Panc1 (cell line): ENCODE measurements around the gene CMIP. TPM values are rescaled to one million over a fixed set of nuclear protein-coding genes. Genes with fewer than 3 reads are reported as not detected.

Experiments
- ATAC-seq: fragments of 200-7000 bp; cut with Tn5 transposase; 2 replicates; pipeline ENCODE4 v1.9.1; 2020; ENCODE audit warnings: mild to moderate bottlenecking, moderate library complexity
- BruUV-seq: library from RNA; stranded (reverse); fragments of 400-500 nt; replicated peaks from 2 replicates; lab custom pipeline; 2021; lab: Mats Ljungman, UMichigan
- CTCF ChIA-PET: fragments of 300-600 bp; sonication (Branson Sonifier 250); formaldehyde crosslinking; loops from one replicate; lab custom pipeline; 2022; ENCODE audit warnings: antibody characterized with exemption; lab: Charles Lee
- POLR2A ChIA-PET: fragments of 300-600 bp; sonication (Branson Sonifier 250); formaldehyde crosslinking; loops from one replicate; lab custom pipeline; 2022; ENCODE audit warnings: antibody characterized with exemption; lab: Charles Lee
- DNase-seq: peaks from one replicate; pipeline ENCODE4 v3.0.0-alpha.2; 2010; ENCODE audit warnings: low read depth, low spot score
- H3K27ac ChIP-seq: 2 replicates; pipeline ENCODE4 v1.5.1; 2011; ENCODE audit warnings: mild to moderate bottlenecking, low read length, inconsistent platforms
- H3K27me3 ChIP-seq: fragments of 200-500 bp; sonication (Bioruptor generic); 2 replicates; pipeline ENCODE4 v1.6.0; 2014; ENCODE audit warnings: low read length, inconsistent platforms; ENCODE audit not compliant: control insufficient read depth, insufficient read depth
- H3K36me3 ChIP-seq: fragments of 200-500 bp; sonication (Bioruptor generic); 2 replicates; pipeline ENCODE4 v1.5.1; 2014; ENCODE audit warnings: inconsistent platforms, mild to moderate bottlenecking, low read length, moderate library complexity; ENCODE audit not compliant: control insufficient read depth, insufficient read depth
- H3K4me1 ChIP-seq: 2 replicates; pipeline ENCODE4 v1.5.1; 2011; ENCODE audit warnings: inconsistent platforms, mild to moderate bottlenecking, low read length, moderate library complexity; ENCODE audit not compliant: control insufficient read depth, insufficient read depth
- H3K4me3 ChIP-seq, 2 experiments: 2 replicates each; pipeline ENCODE4 v1.5.1; 2011 to 2012; ENCODE audit warnings: low read depth in 2 of 2, low read length in 2 of 2, mild to moderate bottlenecking in 2 of 2, inconsistent platforms in 1 of 2, moderate library complexity in 1 of 2
- H3K9me3 ChIP-seq: fragments of 200-500 bp; sonication (Bioruptor generic); 2 replicates; pipeline ENCODE4 v1.5.1; 2014; ENCODE audit warnings: low read depth, mild to moderate bottlenecking, inconsistent platforms, low read length, moderate library complexity; ENCODE audit not compliant: control insufficient read depth, insufficient read depth
- POLR2AphosphoS5 ChIP-seq: IDR thresholded peaks from 2 replicates; pipeline ENCODE4 v1.6.1; 2012; ENCODE audit warnings: mild to moderate bottlenecking, low read depth, low read length, moderate library complexity
- SIN3A ChIP-seq: IDR thresholded peaks from 2 replicates; pipeline ENCODE4 v1.6.1; 2012; ENCODE audit warnings: low read depth, mild to moderate bottlenecking, low read length, moderate library complexity, borderline replicate concordance; ENCODE audit not compliant: insufficient read depth
- TCF7L2 ChIP-seq: IDR thresholded peaks from 2 replicates; pipeline ENCODE4 v1.6.1; 2011; ENCODE audit warnings: mild to moderate bottlenecking, low read depth, low read length, inconsistent platforms
- in situ Hi-C: cut with HindIII; loops from 2 replicates; pipeline ENCODE4 v1.10.0; 2016; ENCODE audit warnings: low sequenced_read_pairs, low pct_unique_long_range_greater_than_20kb
- intact Hi-C: fragments of 100-400 bp; cut with micrococcal nuclease; formaldehyde crosslinking; loops from one replicate; pipeline ENCODE4 v1.10.0; 2022; ENCODE audit not compliant: unreplicated experiment
- total RNA-seq: library from RNA; stranded (reverse); gene quantifications from one replicate; pipeline ENCODE4 v1.2.1, GENCODE V29; 2021; ENCODE audit not compliant: unreplicated experiment
- TF ChIP-seq, protein P1 (sequence below): fragments of 450-650 bp; IDR thresholded peaks from 2 replicates; pipeline ENCODE4 v1.5.1; 2017; ENCODE audit warnings: mild to moderate bottlenecking
- TF ChIP-seq, protein P2 (sequence below), 2 experiments: IDR thresholded peaks; 2 replicates each; pipeline ENCODE4 v1.6.1; 2011 to 2012; ENCODE audit warnings: low read depth in 2 of 2, control low read depth in 1 of 2, low read length in 1 of 2, mild to moderate bottlenecking in 1 of 2, moderate library complexity in 1 of 2; ENCODE audit not compliant: insufficient read depth in 1 of 2

CMIP gene
- total RNA-seq, 1 experiment from 2014 or later, result 49.7 TPM

DNA sequence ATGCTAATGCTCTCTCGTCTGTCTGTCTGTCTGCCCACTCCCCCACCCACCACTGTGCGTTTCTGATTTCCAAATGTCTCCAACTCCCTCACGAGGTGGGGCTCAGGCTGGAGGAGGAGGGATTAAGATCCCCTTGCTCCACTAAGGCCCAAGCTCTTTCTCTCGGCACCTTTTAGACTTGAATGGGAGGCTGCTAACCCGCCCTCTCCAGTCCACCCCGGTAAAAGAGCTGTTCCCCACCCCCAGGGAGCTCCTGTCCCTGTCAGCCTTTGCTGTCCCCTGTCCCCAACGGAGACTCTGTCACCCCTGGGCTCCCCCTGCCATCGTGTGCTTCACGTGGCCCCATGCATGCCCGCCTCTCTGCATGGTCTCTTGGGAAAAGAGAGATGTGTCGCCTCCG is 266.0 kb downstream of the CMIP start:
- no peaks in the 10 kb centered on the region for H3K27me3 ChIP-seq
- peaks cover 8% of the 10 kb centered on the region; the same call in 1 of the 2 replicates for H3K4me1 ChIP-seq
- no peaks in the 10 kb centered on the region for H3K9me3 ChIP-seq
- POLR2A ChIA-PET, result no interaction called here
- CTCF ChIA-PET, result interaction anchor here (0.7 kb wide), 2 partner anchors 27 to 155 kb away, joined by 4 read pairs; no protein-coding TSS in a partner anchor
- intact Hi-C loops (no loop called here), in situ Hi-C loops (no loop called here)
- H3K36me3 ChIP-seq, result 0 out of 2 replicates have a peak, but pooled peaks cover 2% of the 10 kb centered on the region
- ATAC-seq (no peak), DNase-seq (no peak)
- no TSS peak for BruUV-seq
- H3K27ac ChIP-seq, result no peak overlapping the region
- TF ChIP-seq, protein P1, sequence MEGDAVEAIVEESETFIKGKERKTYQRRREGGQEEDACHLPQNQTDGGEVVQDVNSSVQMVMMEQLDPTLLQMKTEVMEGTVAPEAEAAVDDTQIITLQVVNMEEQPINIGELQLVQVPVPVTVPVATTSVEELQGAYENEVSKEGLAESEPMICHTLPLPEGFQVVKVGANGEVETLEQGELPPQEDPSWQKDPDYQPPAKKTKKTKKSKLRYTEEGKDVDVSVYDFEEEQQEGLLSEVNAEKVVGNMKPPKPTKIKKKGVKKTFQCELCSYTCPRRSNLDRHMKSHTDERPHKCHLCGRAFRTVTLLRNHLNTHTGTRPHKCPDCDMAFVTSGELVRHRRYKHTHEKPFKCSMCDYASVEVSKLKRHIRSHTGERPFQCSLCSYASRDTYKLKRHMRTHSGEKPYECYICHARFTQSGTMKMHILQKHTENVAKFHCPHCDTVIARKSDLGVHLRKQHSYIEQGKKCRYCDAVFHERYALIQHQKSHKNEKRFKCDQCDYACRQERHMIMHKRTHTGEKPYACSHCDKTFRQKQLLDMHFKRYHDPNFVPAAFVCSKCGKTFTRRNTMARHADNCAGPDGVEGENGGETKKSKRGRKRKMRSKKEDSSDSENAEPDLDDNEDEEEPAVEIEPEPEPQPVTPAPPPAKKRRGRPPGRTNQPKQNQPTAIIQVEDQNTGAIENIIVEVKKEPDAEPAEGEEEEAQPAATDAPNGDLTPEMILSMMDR, result no peak
- TF ChIP-seq, protein P2, sequence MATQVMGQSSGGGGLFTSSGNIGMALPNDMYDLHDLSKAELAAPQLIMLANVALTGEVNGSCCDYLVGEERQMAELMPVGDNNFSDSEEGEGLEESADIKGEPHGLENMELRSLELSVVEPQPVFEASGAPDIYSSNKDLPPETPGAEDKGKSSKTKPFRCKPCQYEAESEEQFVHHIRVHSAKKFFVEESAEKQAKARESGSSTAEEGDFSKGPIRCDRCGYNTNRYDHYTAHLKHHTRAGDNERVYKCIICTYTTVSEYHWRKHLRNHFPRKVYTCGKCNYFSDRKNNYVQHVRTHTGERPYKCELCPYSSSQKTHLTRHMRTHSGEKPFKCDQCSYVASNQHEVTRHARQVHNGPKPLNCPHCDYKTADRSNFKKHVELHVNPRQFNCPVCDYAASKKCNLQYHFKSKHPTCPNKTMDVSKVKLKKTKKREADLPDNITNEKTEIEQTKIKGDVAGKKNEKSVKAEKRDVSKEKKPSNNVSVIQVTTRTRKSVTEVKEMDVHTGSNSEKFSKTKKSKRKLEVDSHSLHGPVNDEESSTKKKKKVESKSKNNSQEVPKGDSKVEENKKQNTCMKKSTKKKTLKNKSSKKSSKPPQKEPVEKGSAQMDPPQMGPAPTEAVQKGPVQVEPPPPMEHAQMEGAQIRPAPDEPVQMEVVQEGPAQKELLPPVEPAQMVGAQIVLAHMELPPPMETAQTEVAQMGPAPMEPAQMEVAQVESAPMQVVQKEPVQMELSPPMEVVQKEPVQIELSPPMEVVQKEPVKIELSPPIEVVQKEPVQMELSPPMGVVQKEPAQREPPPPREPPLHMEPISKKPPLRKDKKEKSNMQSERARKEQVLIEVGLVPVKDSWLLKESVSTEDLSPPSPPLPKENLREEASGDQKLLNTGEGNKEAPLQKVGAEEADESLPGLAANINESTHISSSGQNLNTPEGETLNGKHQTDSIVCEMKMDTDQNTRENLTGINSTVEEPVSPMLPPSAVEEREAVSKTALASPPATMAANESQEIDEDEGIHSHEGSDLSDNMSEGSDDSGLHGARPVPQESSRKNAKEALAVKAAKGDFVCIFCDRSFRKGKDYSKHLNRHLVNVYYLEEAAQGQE (IDR thresholded peaks at IDR 0.05; ENCODE audit: insufficient read depth in 1 of 2, low read depth in 2 of 2, low read length in 1 of 2), result no peak
- TF ChIP-seq SIN3A (no peak), POLR2AphosphoS5 (no peak), TCF7L2 (no peak)
- H3K4me3 ChIP-seq, result no peak overlapping the region

DNA sequence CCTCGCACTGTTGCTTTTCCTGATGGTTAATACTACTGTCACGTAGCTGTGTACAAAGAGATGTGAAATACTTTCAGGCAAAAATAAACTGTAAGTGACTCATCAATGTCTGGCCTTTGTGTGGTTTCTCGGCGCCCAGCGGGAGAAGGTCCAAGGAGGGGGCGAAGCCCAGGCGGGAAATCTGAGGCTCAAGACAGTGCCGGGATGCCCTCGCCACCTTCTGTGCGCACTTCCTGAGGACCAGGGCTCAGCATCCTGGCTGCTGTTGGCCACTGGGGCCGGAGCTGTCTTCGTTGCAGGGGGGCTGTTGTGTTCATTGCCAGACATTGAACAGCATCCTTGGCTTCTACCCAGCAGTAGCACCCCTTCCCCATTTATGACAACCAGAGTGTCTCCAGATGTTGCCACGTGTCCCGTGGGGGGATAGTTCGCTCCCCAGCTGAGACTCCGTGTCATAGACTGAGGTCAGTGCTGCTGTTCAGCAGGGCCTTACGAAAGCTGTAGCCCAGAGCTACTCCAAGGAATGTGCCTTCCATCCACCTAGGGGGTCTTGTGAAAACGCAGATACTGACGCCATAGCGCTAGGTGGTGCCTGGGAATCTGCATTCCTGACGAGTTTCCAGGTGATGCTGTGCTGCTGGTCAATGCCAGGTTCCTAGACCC is 267.2 kb downstream of the CMIP start:
- Histone ChIP-seq H3K27ac (no peak overlapping the region), H3K9me3 (no peaks in the 10 kb centered on the region), H3K4me1 (peaks cover 8% of the 10 kb centered on the region; the same call in 1 of the 2 replicates), H3K36me3 (0 out of 2 replicates have a peak, but pooled peaks cover 2% of the 10 kb centered on the region), H3K4me3 (no peak overlapping the region), H3K27me3 (no peaks in the 10 kb centered on the region)
- BruUV-seq, result no TSS peak
- in situ Hi-C loops, result no loop called here
- ATAC-seq, result peak; percentile 69
- DNase-seq, result no peak
- intact Hi-C loops, result no loop called here
- TF ChIP-seq TCF7L2 (no peak), SIN3A (no peak), POLR2AphosphoS5 (no peak)
- TF ChIP-seq, protein P2 (IDR thresholded peaks at IDR 0.05; ENCODE audit: insufficient read depth in 1 of 2, low read depth in 2 of 2, low read length in 1 of 2), result no peak
- TF ChIP-seq, protein P1, result no peak
- ChIA-PET CTCF (interaction anchor here (0.7 kb wide), 1 partner anchor 282 kb away, joined by 3 read pairs; no protein-coding TSS in a partner anchor), POLR2A (no interaction called here)
